HG02623 (cell line): ENCODE data around the gene MCUR1.
"Not testable (repeated sequence)": the region's sequence is repeated elsewhere in the genome, so short reads cannot be mapped to it uniquely, and the experiment has no call there.

ENCODE experiments used
- ATAC-seq: cut with Tn5 transposase; IDR thresholded peaks from one replicate; pipeline ENCODE4 v1.9.1; 2021; ENCODE audit warnings: moderate library complexity; ENCODE audit not compliant: unreplicated experiment

MCUR1 gene

DNA sequence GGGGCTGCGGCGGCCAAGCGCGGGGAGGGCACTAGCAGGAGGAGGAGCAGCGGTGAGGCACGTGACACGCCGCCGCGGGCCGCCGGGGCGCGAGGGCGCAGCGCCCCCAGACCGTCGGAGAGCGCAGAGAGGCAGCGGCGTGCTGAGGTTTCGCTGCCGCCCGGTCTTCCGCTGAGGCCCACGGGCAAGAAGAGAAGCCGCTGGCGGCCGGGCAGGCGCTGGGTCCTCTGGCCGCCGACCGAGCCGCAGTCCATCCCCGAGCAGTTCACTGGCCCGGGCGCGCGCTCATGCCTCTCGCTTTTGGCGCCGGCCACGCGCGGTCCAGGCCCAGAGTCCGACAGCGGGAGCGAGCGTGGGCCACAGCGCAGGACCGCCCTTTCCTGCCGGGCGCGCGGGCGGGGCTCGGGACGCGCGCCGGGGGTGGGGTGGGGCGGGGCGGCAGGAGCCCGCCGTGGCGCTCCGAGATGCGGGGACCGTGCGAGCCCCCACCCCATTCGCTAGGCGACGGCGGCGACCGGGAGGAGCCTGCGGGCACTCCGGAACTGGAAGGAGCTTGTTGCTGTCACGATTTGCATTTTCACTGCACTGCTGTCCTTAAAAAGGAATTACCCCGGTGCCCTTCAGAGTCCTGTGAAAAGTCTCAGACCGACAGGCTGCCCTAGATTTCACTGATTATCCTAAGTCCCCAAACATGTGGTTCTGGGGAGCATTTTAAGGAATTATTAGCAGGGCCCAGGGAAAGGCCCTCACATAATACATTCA lies at the start of gene MCUR1:
Gene MCUR1, minus strand, starts transcription at position 382 of the 762 bp plus-strand sequence. Its CDS starts 128 bp downstream, at position 254.
- peak; percentile 75 for ATAC-seq

GRCh38 chr6:13863699-13864155 lies 49.4 kb upstream of the MCUR1 start:
- no peak for ATAC-seq

DNA sequence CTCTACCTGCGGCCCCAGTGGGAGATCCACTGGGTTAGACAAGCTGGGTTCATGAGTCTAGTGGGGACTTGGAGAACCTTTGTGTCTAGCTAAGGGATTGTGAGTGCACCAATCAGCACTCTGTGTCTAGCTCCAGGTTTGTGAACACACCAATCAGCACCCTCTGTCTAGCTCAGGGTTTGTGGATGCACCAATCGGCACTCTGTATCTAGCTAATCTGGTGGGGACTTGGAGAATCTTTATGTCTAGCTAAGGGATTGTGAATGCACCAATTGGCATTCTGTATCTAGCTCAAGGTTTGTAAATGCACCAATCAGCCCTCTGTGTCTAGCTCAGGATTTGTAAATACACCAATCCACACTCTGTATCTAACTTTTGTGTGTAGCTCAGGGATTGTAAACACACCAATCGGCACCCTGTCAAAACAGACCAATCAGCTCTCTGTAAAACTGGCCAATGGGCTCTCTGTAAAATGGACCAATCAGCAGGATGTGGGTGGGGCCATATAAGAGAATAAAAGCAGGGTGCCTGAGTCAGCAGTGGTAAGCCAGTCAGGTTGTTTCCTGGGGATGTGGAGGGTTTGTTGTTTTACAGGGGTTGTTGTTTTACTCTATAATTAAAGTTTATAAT lies 46.3 kb upstream of the MCUR1 start:
- not testable (repeated sequence) for ATAC-seq

- ATAC-seq: no peak
These were observed 45.7 kb upstream of the MCUR1 start for GRCh38 chr6:13859871-13860555.

DNA sequence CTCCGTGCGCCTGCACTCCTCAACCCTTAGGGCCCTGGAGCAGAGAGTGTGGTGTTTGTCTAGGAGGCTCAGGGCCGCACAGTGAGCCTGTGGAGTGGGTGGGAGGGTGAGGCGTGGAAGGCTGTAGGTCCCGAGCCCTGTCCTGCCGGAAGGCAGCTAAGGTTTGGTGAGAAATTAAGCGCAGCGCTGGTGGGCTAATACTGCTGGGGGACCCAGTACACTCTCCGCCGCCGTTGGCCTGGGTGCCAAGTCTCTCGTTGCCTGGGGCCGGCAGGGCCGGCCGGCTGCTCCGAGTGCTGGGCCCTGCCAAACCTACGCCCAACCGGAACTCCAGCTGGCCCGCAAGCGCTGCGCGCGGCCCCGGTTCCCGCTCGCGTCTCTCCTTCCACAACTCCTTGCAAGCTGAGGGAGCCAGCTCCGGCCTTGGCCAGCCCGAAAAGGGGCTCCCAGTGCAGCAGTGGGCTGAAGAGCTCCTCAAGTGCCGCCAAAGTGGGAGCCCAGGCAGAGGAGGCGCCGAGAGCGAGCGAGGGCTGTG lies 40.4 kb upstream of the MCUR1 start:
- ATAC-seq: no peak

DNA sequence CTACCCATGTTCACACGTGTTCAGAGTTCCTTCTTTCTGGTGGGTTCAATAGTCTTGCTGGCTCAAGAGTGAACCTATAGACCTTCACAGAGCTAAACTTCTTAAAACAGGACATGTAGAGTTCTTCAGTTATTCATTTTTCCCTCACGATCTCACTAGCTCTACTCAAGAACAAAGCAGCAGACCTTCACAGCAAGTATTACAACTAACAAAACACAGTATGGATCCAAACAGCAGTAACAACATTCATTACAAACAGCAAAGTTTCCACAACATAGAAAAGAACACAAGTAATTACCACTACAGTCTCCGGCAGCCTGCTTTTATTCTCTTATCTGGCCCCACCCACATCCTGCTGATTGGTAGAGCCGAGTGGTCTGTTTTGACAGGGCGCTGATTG lies 39.5 kb upstream of the MCUR1 start:
- no peak for ATAC-seq

- no peak for ATAC-seq
These were observed 37.4 kb upstream of the MCUR1 start for GRCh38 chr6:13851803-13852202.

GRCh38 chr6:13851330-13851729 lies 37.0 kb upstream of the MCUR1 start:
- ATAC-seq: no peak

GRCh38 chr6:13850690-13851089 lies 36.3 kb upstream of the MCUR1 start:
- not testable (repeated sequence) for ATAC-seq

DNA sequence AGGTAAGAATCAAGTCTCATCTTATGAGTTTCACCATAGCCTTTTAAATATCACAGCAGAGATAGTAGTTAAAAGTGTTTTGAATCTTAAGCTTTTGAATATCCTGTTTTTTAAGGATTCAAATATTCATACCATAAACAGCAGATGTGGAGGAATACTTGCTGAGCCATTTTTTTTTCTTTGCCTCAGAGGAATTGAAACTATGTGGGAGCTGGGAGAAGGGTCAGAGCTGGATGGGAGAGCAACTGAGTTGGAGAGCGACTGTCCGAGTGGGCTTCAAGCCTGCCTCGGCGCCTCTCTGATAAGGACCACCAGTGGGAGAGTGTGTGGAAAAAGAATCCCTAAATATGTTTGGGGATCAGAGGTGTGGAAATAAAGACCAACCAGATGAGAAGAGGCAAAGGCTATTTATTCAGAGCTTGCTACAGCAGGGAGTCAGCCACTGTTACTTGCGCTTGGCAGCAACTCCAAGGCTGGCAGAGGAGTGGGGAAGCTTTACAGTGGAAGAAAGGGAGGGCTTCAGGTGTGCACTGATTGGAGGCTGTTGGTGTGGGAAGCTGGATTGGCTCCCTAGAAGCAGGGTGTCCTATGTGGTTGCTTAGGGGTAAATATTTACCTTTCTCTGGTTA lies 34.3 kb upstream of the MCUR1 start:
- ATAC-seq: no peak

DNA sequence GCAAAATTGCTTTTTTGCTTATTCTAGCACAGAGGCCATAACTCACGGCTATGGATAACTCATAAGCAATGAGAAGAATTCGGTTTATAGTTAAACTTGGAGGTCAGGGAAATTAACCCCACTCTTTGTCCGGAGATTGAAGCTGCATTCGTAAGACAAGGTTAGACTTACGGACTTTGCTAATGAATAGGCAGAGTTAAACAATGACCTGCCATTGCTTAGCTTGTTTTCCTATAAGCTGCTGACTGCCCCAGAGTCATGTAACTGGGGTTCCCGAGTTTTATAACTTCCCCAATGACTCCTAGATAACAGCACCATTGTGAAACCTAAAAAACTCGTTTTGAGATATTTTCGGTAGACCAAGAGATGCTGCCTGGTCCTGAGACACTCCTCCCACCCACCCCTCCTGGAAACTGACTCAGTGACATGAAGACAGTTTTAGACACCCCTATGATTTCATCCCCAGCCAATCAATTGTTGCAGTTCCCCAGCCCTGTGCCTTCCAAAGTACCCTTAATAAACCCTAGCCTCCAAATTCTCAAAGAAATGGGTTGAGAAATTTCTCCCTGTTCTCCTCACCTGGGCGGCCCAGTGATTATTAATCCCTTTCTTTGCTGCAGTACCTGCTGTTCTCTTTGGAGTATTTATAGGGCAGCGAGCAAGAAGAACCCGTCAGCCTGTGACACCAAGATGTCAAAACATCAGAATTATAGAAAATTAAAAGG lies 33.1 kb upstream of the MCUR1 start:
- ATAC-seq: no peak

DNA sequence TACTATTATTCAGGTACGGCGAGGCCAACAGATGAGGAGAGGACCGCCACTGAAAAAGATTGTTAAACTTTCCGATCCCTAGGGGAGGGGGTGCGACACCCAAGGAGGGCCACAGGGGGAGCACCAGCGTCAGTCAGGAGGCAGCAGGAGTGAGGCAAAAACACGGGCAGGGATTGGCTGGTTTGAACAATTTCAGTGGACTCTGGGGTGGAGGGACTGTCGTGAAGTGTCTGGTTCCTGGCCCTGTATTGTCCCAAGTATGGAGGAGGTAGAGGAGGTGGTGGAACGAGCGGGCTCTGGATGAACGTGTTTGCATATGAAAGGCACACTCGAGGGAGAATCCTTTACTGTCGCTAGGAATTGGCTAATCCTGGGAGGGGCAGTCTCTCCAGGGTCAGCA lies 32.5 kb upstream of the MCUR1 start:
- no peak for ATAC-seq

GRCh38 chr6:13841936-13842335 lies 27.6 kb upstream of the MCUR1 start:
- no peak for ATAC-seq

DNA sequence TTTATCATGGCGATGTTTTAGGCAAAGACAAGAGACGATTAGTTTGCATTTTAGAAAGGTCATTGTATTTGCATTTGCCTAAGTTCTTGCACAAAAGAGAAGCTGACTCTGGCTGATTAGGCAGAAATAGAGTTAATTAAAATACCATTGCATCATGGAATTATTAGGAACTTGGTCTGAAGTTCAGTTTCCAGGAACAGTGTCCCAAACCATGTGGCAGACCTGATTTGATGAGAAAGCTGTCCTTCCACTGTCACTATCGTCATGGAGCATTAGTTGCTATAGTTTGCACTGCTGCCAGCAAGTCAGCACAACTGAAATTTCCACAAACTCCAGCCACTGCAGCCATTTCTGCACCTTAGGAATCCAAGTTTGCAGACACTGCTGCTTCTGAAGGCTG lies 24.3 kb upstream of the MCUR1 start:
- ATAC-seq: no peak

DNA sequence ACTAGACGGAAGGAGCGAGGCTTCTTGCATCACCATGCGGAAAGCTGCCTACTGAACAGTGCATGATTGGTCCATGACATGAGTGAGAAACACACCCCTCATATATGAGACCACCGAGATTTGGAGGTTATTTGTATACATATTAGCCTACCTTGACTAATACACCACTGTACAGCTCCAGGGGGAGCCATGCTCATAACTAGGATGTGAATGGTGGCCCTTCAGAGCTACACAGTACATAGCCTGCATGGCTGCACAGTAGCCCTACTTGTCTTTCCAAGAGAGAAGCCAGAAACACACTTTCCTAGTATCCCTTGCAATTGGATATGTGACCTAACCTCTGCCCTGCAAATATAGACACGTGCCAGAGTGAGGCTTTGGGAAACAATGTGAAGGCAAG lies 21.8 kb upstream of the MCUR1 start:
- ATAC-seq: no peak

DNA sequence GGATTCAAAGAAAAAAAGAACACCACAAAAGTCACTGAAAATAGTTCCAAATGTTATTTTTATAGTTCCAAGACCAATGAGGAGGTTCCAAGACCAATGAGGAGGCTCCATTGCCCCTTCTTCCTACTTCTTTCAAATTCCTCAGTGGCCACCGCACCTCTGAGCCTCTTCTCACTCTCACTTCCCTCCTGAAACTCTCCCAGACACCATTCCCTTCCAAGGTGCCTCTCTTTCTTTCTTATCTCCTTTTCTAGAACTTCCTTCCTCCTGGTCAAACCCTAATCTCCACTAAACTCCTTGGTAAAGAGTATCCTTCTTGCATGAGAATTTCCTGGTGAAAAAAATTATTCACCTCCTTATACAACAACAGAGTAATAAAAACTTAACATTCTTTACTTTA lies 20.4 kb upstream of the MCUR1 start:
- ATAC-seq: no peak

GRCh38 chr6:13834018-13834417 lies 19.7 kb upstream of the MCUR1 start:
- ATAC-seq: not testable (repeated sequence)

- ATAC-seq: no peak
These were observed 18.4 kb upstream of the MCUR1 start for GRCh38 chr6:13832778-13833177.

DNA sequence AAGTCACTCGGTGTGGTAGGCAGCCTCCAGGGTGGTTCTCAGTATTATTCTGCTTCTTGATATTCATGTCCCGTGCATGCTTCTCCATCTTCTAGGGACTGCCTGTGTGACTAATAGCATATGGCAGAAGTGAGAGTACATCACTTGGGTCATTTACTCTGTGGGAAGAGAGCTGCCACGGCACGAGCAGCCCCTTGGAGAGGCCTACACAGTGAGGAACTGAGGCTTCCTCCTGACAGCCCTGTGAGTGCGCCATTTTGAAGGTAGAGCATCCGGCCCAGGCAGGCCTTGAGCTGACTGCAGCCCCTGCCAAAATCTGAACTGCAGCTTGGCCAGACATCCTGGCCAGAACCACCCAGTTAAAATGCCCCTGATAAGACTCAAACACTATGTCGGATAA lies 17.3 kb upstream of the MCUR1 start:
- ATAC-seq: peak; percentile 66

- ATAC-seq: no peak
These were observed 16.4 kb upstream of the MCUR1 start for GRCh38 chr6:13830803-13831202.

DNA sequence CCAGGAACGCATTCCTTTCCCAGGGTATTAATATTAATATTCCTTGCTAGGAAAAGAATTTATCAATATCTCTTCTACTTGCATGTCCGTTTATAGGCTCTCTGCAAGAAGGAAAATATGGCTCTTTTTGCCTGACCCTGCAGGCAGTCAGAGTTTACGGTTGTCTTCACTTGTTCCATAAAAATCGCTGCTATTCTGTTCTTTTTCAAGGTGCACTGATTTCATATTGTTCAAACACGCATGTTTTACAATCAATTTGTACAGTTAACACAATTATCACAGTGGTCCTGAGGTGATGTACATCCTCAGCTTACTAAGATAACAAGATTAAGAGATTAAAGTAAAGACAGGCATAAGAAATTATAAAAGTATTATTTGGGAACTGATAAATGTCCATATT lies 15.1 kb upstream of the MCUR1 start:
- ATAC-seq: not testable (repeated sequence)
